DND-41 (cell line): ENCODE measurements around the gene CAMP.

Source experiments
- EZH2 ChIP-seq: IDR thresholded peaks from 3 replicates; pipeline ENCODE4 v1.6.1; 2012; ENCODE audit warnings: borderline replicate concordance, low read depth, mild to moderate bottlenecking, moderate library complexity, low read length, inconsistent platforms; ENCODE audit not compliant: severe bottlenecking
- TF ChIP-seq, protein P1 (sequence below): IDR thresholded peaks from 2 replicates; pipeline ENCODE4 v1.5.1; 2012; ENCODE audit warnings: borderline replicate concordance, low read length, moderate library complexity, mild to moderate bottlenecking; ENCODE audit not compliant: poor library complexity, severe bottlenecking; ENCODE audit errors: extremely low read depth

DNA sequence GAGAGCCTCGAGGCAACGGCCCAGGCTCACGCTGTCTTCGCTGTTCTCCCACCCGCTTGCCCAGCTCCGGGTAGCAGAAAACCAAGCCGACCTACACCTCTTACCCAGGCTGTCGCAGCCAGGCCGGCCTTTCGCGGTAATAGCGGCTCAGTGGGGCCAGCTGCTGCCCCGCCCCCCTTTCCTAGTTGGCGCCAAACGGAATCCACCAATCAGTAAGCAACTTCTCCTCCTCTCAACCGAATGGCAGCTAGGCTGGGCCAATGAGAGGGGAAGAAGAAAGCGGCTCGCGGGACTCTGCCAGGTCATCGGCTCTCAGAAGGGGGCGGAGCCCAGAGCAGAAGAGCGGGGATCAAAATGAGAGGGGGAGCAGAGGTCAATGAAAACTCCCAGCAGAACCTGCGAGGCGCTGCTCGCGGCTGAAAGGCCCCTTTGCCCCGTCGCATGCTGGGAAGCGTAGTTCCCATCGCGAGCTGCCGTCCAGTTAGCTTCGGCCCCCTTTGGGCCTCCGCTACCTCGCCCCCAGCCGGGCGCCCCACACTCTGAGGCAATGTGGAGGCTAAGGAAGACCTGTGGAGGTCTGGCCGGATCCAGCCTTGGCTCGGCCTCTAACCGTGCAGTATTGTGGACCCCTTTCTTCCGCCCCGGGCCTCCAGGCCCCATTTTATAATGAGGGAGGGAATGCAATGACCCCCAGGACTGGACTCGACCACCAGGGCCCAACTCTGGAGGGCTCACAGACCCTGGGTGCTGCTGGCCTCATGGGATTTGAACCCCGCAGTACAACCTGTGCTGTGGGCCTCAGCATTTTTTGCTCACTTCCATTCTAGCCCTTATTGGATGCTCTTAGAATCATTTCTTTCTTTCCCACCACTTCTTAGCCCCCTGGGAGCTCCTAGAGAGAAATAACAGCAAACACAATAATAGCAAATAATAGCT lies 34.8 kb upstream of the CAMP start, which contains the start of gene CDC25A:
- TF ChIP-seq, protein P1, sequence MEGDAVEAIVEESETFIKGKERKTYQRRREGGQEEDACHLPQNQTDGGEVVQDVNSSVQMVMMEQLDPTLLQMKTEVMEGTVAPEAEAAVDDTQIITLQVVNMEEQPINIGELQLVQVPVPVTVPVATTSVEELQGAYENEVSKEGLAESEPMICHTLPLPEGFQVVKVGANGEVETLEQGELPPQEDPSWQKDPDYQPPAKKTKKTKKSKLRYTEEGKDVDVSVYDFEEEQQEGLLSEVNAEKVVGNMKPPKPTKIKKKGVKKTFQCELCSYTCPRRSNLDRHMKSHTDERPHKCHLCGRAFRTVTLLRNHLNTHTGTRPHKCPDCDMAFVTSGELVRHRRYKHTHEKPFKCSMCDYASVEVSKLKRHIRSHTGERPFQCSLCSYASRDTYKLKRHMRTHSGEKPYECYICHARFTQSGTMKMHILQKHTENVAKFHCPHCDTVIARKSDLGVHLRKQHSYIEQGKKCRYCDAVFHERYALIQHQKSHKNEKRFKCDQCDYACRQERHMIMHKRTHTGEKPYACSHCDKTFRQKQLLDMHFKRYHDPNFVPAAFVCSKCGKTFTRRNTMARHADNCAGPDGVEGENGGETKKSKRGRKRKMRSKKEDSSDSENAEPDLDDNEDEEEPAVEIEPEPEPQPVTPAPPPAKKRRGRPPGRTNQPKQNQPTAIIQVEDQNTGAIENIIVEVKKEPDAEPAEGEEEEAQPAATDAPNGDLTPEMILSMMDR, result no peak
- TF ChIP-seq EZH2, result no peak
